GM19395 (cell line): ENCODE results near the gene ARNT2.
"Not testable (repeated sequence)": the region's sequence is repeated elsewhere in the genome, so short reads cannot be mapped to it uniquely, and the experiment has no call there.

ENCODE experiments used
- ATAC-seq: cut with Tn5 transposase; IDR thresholded peaks from one replicate; pipeline ENCODE4 v1.9.1; 2021; ENCODE audit warnings: mild to moderate bottlenecking, moderate library complexity; ENCODE audit not compliant: unreplicated experiment

The ARNT2 gene

GRCh38 chr15:80404057-80404760, at the start of gene ARNT2:
TSS of gene ARNT2 (plus strand) at chr15:80404382. CDS start at chr15:80404516, 134 bp downstream.
- ATAC-seq: no peak

- no peak for ATAC-seq
These were observed 37.1 kb upstream of the ARNT2 start for GRCh38 chr15:80367094-80367493.

DNA sequence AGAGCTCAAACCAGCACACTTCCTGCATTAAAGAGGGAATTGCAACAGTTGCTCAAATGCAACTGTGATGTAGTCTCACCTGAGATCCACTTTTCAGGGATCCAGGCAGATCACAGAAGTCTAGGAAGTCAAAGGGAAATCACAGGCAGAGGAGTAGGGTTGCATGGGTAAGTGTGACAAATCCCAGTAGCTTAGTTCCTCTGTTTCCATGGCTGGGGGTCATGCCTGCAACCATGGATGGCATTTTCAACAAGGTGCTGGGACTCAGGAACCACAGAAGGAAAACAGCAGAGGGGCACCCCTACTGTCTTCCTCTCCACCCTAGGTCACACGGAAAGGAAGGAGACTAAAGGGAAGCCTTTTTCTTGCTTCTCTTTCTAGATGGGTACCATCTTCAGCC, 36.5 kb upstream of the ARNT2 start:
- ATAC-seq: no peak

DNA sequence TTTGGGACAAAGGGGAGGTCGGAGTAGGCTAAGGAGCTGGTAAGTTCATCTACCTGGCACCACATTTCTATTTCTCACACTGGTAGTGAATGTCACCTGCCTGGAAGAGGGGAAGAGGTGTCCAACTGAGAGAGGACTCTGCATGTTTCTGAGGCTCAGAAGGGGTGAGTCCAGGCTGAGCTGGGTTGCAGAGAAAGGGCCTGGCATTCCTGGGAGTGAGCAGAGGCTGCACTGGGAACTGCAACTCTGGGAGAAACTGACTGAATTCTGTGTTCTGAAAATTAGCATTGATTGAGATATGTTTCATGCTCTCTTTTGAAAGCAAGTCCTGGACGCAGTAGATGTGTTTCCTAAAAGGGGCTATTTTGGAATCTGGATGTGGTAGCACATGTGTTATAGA, 32.3 kb upstream of the ARNT2 start:
- no peak for ATAC-seq

GRCh38 chr15:80374441-80374840, 29.7 kb upstream of the ARNT2 start:
- ATAC-seq: no peak

GRCh38 chr15:80375968-80376891, 28.0 kb upstream of the ARNT2 start:
- ATAC-seq: no peak

- no peak for ATAC-seq
These were observed 24.5 kb upstream of the ARNT2 start for GRCh38 chr15:80379693-80380092.

DNA sequence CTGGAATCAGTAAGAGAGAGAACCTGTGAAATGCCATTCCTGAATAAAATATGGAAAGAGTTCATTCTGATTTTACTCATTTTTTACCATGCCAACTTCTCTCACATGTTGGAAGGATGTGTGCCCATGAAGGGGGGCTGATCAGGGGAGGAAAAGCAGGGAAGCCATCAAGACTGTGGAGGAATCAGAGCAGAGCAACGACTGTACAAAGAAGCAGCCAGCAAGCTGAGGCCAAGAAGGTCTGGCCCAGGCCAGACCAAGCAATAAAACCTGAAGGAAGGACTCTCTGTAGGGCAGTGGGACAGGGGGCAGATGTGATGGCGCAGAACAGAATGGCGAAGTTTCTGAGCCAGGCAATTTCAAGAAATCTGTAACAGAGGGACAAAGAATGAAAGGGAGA, 24.0 kb upstream of the ARNT2 start:
- no peak for ATAC-seq

DNA sequence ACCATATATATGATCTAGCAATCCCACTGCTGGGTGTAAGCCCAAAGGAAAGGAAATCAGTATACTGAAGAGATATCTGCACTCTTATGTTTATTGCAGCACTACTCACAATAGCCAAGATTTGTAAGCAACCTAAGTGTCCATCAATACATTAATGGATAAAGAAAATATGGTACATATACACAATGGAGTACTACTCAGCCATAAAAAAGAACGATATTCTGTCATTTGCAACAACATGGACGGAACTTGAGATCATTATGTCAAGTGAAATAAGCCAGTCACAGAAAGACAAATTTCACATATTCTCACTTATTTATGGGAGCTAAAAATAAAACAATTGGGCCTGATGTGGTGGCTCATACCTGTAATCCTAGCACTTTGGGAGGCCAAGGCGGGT, 21.9 kb upstream of the ARNT2 start:
- ATAC-seq: no peak

DNA sequence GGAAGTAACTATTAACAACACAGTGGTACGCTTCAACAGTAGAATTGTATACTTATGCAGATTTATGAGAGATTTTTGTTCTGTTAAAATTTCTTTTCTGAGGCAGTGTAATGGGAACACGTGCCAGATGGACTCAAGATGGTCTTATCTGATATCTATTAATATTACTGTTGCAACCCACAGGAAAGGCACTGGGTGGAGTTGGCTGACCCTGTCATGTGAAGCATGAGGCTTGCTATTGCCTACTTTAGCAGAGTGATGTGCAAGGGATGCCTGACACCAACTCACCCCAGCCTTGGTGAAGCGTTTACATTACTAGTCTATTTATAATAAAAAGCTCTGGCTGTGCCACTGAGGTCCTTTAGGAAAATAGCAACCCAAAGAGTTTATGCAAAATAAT, 19.8 kb upstream of the ARNT2 start:
- no peak for ATAC-seq

GRCh38 chr15:80386151-80386550, 18.0 kb upstream of the ARNT2 start:
- no peak for ATAC-seq

GRCh38 chr15:80388326-80388725, 15.9 kb upstream of the ARNT2 start:
- ATAC-seq: no peak

- no peak for ATAC-seq
These were observed 14.8 kb upstream of the ARNT2 start for GRCh38 chr15:80389370-80389769.

DNA sequence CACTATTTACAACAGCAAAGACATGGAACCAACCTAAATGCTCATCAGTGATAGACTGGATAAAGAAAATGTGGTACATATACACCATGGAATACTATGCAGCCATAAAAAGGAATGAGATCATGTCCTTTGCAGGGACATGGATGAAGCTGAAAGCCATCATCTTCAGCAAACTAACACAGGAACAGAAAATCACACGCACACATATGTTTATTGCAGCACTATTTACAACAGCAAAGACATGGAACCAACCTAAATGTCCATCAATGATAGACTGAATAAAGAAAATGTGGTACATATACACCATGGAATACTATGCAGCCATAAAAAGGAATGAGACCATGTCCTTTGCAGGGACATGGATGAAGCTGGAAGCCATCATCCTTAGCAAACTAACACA, 13.2 kb upstream of the ARNT2 start:
- ATAC-seq: not testable (repeated sequence)

- no peak for ATAC-seq
These were observed 8.6 kb upstream of the ARNT2 start for GRCh38 chr15:80395616-80396015.

GRCh38 chr15:80396096-80396495, 8.1 kb upstream of the ARNT2 start:
- ATAC-seq: no peak

DNA sequence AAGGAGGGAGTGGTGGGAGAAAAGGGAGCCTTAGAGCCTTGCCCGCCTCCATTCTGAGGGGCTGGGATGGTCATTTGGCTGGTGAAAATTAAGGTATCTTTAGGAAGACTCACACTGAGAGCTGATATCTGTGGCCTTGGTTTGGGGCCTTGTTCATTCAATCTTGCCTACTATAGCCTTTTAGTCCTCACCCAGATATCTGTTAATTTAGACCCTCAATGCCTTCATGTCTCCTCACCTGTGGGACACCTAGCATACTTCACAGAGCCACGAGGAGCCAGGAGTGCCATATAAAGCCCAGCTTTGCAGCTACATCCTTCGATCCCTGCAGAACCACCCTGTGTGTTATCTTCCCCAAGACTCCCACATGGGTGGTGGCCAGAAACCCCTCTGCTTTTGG, 4.7 kb upstream of the ARNT2 start:
- ATAC-seq: no peak

DNA sequence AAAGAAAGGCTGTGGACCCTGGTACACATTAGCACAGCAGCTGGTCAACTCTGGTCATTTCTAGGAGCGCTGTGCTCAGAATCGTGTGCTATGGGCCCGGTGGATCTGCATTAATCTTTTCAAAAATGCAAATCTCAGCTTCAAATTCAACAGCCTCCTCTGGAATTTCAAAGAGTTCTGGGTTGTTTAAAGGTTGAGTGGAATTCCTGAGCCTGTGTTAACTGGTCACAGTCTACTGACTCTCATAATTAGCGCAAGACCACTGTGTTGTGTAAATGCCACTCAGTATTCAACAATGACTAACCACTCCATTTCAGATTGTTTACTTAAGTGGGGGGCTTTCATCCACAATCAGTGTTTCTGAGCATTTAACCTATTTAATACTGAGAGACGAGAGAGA, 2.7 kb upstream of the ARNT2 start:
- no peak for ATAC-seq

GRCh38 chr15:80402339-80402738, 1.8 kb upstream of the ARNT2 start:
- ATAC-seq: no peak

GRCh38 chr15:80403712-80404056, 498 bp upstream of the ARNT2 start:
- ATAC-seq: no peak

- ATAC-seq: no peak
These were observed 775 bp downstream of the ARNT2 start for GRCh38 chr15:80404761-80405553.

- no peak for ATAC-seq
These were observed 1.3 kb downstream of the ARNT2 start for GRCh38 chr15:80405554-80405850.
